Activated naive CD8-positive, alpha-beta T cell treated with anti-CD3 and anti-CD28 coated beads for 36 hours (primary cell): Measurements from ENCODE around the gene MOB2. TPM values are rescaled to one million over a fixed set of nuclear protein-coding genes. Genes with fewer than 3 reads are reported as not detected.
"Not testable (repeated sequence)": the region's sequence is repeated elsewhere in the genome, so short reads cannot be mapped to it uniquely, and the experiment has no call there.

Source experiments
- DNase-seq: peaks from one replicate; pipeline ENCODE4 v3.0.0; 2021
- H3K27ac Mint-ChIP-seq: one replicate; pipeline ENCODE4 v1.8.0; 2022; ENCODE audit warnings: mild to moderate bottlenecking, moderate library complexity, mixed read lengths
- H3K27me3 Mint-ChIP-seq: one replicate; pipeline ENCODE4 v1.8.0; 2022; ENCODE audit warnings: mild to moderate bottlenecking, mixed read lengths
- H3K36me3 Mint-ChIP-seq: one replicate; pipeline ENCODE4 v1.8.0; 2021; ENCODE audit warnings: mild to moderate bottlenecking, mixed read lengths
- H3K4me1 Mint-ChIP-seq: one replicate; pipeline ENCODE4 v1.8.0; 2021; ENCODE audit warnings: mixed read lengths
- H3K4me3 Mint-ChIP-seq: one replicate; pipeline ENCODE4 v1.8.0; 2022; ENCODE audit warnings: mild to moderate bottlenecking, moderate library complexity, mixed read lengths
- H3K9me3 Mint-ChIP-seq: one replicate; pipeline ENCODE4 v1.8.0; 2022; ENCODE audit warnings: mixed read lengths
- total RNA-seq, 2 experiments: library from RNA; stranded (reverse); gene quantifications; one replicate each; pipeline ENCODE4 v1.2.3, GENCODE V29; 2021

The MOB2 gene
- total RNA-seq, 2 experiments from 2014 or later = 15.2 to 16.3 TPM

DNA sequence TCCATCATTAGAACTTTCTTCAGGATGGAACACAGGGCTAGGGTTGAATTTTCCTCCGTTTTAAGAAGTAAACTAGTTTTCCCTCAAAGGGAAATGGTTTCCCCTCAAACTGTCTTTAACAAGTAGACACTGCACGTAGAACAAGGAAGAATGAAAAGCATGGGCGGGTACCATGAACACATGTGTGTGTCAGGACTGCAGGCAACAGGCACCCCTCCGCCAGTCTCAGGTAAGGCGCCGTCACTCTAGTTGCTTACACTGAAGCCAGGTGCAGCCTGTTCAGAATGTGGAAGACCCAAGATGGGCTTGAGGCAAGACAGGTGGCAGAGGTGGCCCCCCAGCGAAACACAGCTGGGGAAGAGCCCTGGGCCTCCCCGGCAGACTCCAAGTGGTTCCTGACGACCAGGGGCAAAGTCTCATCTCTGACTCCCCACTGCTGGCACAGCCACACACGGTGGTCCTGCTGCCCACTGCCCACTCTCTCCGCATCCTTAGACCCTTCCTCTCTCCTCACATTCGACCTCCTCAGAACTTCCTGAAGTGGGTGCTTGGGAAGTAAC, 25.4 kb upstream of the MOB2 start:
- H3K9me3 Mint-ChIP-seq = no peaks in the 10 kb centered on the region
- no peak overlapping the region for H3K4me3 Mint-ChIP-seq
- no peak overlapping the region for H3K27ac Mint-ChIP-seq
- no peaks in the 10 kb centered on the region for H3K27me3 Mint-ChIP-seq
- no peaks in the 10 kb centered on the region for H3K36me3 Mint-ChIP-seq
- H3K4me1 Mint-ChIP-seq = peaks cover 35% of the 10 kb centered on the region
- no peak for DNase-seq

DNA sequence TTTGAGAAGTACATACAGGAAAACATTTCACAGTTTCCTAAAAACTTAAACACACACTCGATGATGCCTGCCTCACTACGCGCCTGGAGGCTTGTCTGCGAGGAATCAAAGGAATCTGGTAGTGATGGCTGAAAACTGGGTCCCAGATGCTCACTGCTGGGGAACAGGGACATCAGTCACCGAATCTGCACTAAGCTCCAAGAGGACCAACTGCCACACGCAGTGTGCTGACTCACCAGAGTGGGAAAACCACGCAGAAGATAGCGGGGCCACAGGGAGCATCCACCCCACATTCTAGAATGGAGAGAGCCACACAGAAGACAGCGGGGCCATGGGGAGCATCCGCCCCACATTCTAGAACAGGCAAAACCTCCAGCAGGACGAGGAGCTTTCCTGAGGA, 24.3 kb upstream of the MOB2 start:
- Mint-ChIP-seq H3K36me3 (no peaks in the 10 kb centered on the region), H3K27ac (no peak overlapping the region), H3K9me3 (no peaks in the 10 kb centered on the region), H3K4me3 (no peak overlapping the region), H3K4me1 (peaks cover 30% of the 10 kb centered on the region), H3K27me3 (no peaks in the 10 kb centered on the region)
- no peak for DNase-seq

DNA sequence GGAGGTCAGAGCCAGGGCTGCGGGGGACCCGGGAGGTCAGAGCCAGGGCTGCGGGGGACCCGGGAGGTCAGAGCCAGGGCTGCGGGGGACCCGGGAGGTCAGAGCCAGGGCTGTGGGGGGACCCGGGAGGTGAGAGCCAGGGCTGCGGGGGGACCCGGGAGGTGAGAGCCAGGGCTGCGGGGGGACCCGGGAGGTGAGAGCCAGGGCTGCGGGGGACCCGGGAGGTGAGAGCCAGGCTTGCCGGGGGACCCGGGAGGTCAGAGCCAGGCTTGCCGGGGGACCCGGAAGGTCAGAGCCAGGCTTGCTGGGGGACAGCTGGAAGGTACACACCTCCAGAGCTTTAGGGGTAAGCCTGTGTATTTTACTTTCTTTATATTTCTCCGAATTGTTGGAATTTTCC, 23.8 kb upstream of the MOB2 start:
- not testable (repeated sequence) for H3K27me3 Mint-ChIP-seq, H3K9me3 Mint-ChIP-seq, DNase-seq, H3K27ac Mint-ChIP-seq, H3K4me3 Mint-ChIP-seq, H3K36me3 Mint-ChIP-seq
- peaks cover 29% of the 10 kb centered on the region for H3K4me1 Mint-ChIP-seq

DNA sequence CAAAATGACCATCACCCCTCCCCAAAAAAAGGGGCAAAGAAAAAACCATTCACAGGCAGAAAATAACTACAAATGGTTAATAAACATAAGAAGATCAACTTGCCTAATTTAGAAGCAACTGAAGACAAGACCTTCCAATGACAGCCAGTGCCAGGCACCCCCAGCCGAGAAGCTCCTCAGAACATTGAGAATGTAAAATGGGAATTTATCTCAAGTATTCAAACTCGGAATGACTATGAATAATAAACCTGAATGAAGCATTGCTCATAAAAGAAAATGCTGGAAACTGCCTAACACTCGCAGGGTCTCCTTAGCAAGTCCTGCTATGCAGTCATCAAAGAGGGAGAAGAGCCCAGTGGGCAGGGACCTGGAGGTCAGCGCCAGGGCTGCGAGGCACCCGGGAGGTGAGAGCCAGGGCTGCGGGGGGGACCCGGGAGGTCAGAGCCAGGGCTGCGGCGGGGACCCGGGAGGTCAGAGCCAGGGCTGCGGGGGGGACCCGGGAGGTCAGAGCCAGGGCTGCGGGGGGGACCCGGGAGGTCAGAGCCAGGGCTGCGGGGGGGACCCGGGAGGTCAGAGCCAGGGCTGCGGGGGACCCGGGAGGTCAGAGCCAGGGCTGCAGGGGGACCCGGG, 23.2 kb upstream of the MOB2 start:
- no peak for DNase-seq
- H3K36me3 Mint-ChIP-seq = no peaks in the 10 kb centered on the region

DNA sequence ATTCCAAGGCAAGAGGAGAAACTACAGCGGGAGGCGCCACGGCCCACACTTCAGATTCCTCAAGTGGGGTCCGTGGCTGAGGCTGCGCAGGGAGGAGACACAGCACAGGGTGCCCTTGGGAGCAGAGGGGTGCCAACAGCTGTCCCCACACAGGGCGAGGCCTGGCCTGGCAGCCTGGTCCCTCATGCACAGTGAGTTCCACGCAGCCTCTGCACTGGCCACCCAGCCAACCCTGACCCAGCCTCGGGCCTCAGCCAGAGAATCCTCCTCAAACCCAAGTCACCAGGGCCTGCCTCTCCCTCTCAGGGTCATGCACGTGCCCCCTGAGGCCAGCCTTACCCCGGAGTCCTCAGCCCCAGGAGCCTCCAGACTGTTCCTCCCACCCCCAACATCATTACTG, 22.4 kb upstream of the MOB2 start:
- DNase-seq = no peak
- Mint-ChIP-seq H3K4me3 (no peak overlapping the region), H3K27me3 (no peaks in the 10 kb centered on the region), H3K27ac (no peak overlapping the region), H3K9me3 (no peaks in the 10 kb centered on the region), H3K36me3 (no peaks in the 10 kb centered on the region), H3K4me1 (peaks cover 27% of the 10 kb centered on the region)

More for the DNA sequence above, 23.2 kb upstream of the MOB2 start:
- Mint-ChIP-seq H3K4me3 (no peak overlapping the region), H3K9me3 (no peaks in the 10 kb centered on the region), H3K4me1 (peaks cover 27% of the 10 kb centered on the region), H3K27me3 (no peaks in the 10 kb centered on the region), H3K27ac (no peak overlapping the region)

DNA sequence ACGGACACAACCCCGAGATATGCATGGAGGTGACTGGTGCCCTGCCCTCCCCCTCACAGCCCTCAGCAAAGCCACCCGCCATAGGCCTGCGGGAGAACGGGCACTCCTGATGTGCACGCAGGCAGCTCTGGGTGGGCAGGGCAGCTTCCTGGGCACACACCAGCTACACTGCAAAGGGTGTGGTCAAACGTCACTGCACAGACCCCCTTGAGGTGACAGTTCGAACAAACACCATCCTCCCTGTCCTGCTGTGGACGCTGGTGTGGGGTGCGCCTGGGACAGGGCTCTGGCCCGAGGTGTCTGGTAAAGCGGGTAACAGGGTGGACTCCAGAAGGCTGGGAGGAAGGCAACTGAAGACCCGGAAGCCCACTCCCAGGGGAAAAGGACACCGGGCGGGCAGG, 21.9 kb upstream of the MOB2 start:
- H3K9me3 Mint-ChIP-seq = no peaks in the 10 kb centered on the region
- DNase-seq = no peak
- no peaks in the 10 kb centered on the region for H3K27me3 Mint-ChIP-seq
- no peak overlapping the region for H3K4me3 Mint-ChIP-seq
- no peak overlapping the region for H3K27ac Mint-ChIP-seq
- peaks cover 25% of the 10 kb centered on the region for H3K4me1 Mint-ChIP-seq
- H3K36me3 Mint-ChIP-seq = no peaks in the 10 kb centered on the region

DNA sequence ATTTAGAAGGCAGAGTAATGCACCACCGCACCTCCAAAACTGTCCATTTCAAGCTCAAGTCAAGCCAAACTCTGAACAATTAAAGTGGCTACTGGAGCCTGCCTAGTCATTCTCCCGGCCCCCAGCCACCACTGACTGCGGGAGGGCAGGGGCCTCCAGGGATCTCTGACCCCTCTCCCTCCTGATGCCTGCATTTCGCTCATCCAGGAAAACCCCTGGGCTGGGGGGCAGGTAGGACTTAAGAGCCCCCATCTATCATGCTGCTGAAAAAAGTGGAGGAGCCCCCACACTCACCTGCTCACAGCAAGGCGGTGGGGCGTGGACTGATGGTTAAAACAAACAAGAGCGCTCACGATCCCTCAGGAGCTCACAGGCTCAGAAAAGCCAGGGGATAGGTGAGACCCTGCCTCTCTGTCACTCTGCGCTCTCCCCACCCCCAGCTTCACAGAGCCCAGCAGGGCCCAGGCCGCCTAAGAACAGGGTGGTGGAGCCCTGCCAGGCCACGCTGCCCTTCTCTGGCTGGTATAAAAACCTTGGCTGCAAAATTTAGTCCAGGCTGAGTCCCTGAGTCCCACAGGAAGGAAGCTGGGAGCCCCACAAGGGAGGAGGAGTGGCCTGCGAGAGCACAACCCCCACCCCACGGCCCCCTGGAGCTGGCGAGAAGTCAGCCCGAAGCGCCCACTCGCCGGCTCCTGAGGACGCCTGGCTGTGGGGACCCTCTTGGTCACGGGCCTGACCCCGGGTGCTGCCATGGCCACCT, 21.0 kb upstream of the MOB2 start:
- no peaks in the 10 kb centered on the region for H3K9me3 Mint-ChIP-seq
- DNase-seq = no peak
- peaks cover 20% of the 10 kb centered on the region for H3K4me1 Mint-ChIP-seq
- no peaks in the 10 kb centered on the region for H3K36me3 Mint-ChIP-seq
- no peaks in the 10 kb centered on the region for H3K27me3 Mint-ChIP-seq
- no peak overlapping the region for H3K27ac Mint-ChIP-seq
- no peak overlapping the region for H3K4me3 Mint-ChIP-seq

DNA sequence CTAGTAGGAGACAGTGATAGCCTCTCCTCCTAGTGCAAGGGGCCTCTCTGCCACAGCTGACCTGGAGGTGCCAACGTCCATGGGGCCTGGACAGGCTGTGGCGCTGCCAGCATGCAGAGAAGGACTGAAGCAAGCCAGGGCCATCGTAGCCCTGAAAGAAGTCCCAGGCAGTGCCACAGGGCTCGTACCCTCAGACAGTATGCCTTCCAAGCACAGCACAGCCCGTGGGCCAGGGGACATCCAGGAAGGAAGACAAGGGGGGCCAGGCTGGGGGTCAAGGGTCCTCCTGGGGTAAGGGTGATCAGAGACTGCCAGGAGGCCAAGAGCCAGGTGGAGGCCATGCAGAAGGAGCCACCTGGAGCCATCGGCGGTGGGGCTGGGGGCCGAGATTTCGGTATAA, 20.4 kb upstream of the MOB2 start:
- H3K27ac Mint-ChIP-seq = no peak overlapping the region
- no peaks in the 10 kb centered on the region for H3K9me3 Mint-ChIP-seq
- H3K36me3 Mint-ChIP-seq = no peaks in the 10 kb centered on the region
- DNase-seq = no peak
- no peak overlapping the region for H3K4me3 Mint-ChIP-seq
- H3K27me3 Mint-ChIP-seq = no peaks in the 10 kb centered on the region
- H3K4me1 Mint-ChIP-seq = peaks cover 16% of the 10 kb centered on the region

DNA sequence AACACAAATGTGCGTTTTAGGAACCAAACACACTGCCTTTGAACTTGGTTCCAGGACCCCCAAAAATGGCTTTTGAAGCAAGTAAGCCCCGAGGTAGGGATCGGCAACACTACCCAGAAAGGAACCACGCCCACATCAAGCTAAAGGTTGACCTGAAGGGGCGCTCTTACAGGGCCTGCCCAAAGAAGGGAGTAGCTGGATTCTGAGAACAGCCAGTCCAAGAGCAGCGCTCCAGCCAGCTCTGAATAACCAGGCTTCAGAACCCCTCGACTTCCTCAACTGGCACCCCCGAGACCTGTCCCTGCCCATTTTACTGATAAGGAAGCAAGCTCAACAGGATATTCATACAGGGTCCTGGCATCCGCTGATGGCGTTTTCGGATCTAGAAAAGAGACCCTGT, 18.9 kb upstream of the MOB2 start:
- DNase-seq = no peak
- Mint-ChIP-seq H3K27ac (no peak overlapping the region), H3K4me1 (peaks cover 12% of the 10 kb centered on the region), H3K27me3 (no peaks in the 10 kb centered on the region), H3K36me3 (peaks cover 5% of the 10 kb centered on the region), H3K4me3 (no peak overlapping the region), H3K9me3 (no peaks in the 10 kb centered on the region)

DNA sequence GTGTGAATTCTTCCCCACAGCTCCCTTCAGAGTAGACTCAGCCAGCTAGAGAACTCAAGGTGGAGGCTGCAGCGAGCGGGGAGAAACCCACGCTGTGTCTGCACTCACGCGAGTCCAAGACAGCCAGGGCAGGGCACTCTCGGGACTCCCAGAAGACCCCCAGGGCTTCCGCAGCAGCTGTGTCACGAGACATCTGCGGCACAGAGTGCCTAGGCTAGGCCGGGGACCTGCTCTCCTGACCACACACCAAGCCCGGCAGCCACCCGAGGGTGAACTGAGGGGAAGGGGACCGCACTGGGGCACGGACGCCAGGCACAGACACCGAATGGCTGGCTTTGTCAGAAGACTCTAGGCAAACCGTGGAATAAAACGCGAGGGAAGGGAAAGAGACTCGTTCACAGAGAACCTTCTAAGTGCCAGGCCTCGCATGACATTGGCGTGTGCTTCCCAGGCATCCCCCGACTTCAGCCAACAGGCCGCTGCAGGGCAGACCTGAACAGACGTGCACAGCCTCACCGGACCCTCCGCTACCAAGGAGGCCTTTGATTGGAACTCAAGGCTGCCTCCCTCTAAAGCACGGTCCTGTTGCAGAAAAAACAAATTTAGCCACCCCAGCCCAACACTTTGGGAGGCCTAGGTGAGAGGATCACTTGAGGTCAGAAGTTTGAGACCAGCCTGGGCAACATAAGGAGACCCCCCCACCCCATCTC, 18.2 kb upstream of the MOB2 start:
- DNase-seq = no peak
- no peak overlapping the region for H3K27ac Mint-ChIP-seq
- H3K4me1 Mint-ChIP-seq = peaks cover 12% of the 10 kb centered on the region
- no peaks in the 10 kb centered on the region for H3K9me3 Mint-ChIP-seq
- H3K27me3 Mint-ChIP-seq = no peaks in the 10 kb centered on the region
- no peak overlapping the region for H3K4me3 Mint-ChIP-seq
- peaks cover 6% of the 10 kb centered on the region for H3K36me3 Mint-ChIP-seq

DNA sequence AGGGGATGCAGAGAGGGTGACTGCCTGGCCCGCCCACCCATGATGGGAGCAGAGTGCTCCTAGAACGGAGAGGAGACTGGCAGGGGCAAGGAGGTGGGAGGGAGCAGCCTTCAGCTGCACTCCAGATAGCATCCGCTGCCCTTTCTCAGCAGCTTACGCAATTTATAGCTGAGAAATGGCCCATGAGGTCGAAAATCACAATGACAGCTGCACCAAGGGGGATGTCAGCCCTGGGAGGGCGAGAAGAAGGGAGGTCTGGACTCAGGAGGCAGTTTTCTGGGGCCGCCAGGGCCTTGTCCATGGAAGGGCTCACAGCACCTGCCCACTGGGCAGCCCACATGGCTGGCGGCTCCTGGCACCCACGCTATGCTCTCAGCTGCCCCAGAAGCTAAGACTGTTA, 17.6 kb upstream of the MOB2 start:
- Mint-ChIP-seq H3K27ac (no peak overlapping the region), H3K4me3 (no peak overlapping the region), H3K4me1 (peaks cover 8% of the 10 kb centered on the region), H3K27me3 (no peaks in the 10 kb centered on the region), H3K9me3 (no peaks in the 10 kb centered on the region), H3K36me3 (peaks cover 8% of the 10 kb centered on the region)
- DNase-seq = no peak

DNA sequence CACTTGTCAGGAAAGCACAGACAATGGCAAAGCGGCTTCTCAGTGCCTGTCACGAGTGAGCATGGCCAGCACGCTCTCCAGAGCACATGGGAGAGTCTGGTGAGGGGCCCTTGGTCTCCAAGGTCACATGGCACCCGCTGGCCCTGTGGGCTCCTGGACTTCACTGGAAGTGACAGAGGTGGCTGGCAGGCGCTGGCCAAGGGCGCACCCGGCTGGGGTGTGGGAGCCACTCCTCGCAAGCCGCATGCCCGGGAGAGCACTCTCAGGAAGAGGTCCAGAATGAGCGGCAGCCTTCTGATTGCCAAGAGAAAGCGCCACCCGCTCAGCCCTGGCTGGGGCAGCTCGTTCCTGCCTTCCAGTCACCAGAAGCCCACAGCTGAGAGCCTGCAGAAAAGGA, 17.1 kb upstream of the MOB2 start:
- DNase-seq = no peak
- Mint-ChIP-seq H3K9me3 (peaks cover 3% of the 10 kb centered on the region), H3K4me1 (peaks cover 7% of the 10 kb centered on the region), H3K27ac (no peak overlapping the region), H3K36me3 (peaks cover 12% of the 10 kb centered on the region), H3K27me3 (no peaks in the 10 kb centered on the region), H3K4me3 (no peak overlapping the region)

DNA sequence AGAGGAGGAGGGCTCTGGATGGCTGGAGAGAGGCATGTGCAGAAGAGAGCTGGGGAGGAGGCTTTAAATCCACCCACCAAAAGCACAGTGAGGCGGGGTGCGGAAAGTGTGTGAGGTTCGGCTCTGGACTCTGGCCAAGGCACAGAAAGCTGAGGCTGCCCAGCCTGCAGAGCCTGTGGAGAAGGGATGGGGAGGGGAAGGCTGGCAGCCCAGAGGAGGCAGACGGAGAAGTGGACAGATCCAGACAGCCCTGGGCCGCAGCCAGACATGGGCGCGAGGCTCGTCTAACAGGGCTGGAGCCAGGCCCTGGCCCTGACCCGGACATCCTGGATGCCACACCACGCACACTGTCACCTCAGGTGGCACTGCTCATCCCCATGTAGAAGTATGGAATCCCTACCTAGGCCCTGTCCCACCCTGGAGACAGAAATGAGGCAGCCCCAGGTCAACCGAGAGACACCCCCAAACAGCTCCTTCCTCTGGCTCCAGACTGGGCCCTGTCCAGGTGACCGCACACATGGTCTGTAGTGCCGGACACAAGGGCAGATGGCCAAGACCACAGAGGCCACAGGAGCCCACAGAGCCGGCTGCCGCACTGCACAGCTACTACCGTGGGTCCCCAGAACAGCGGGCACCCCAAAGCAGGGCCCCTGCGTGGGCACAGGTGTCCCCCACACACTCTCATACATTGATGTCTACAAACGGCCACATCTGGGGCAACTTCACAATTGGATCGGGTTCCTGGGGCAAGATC, 16.6 kb upstream of the MOB2 start:
- peaks cover 3% of the 10 kb centered on the region for H3K9me3 Mint-ChIP-seq
- H3K27ac Mint-ChIP-seq = no peak overlapping the region
- DNase-seq = no peak
- peaks cover 9% of the 10 kb centered on the region for H3K4me1 Mint-ChIP-seq
- H3K27me3 Mint-ChIP-seq = no peaks in the 10 kb centered on the region
- no peak overlapping the region for H3K4me3 Mint-ChIP-seq
- peaks cover 17% of the 10 kb centered on the region for H3K36me3 Mint-ChIP-seq

DNA sequence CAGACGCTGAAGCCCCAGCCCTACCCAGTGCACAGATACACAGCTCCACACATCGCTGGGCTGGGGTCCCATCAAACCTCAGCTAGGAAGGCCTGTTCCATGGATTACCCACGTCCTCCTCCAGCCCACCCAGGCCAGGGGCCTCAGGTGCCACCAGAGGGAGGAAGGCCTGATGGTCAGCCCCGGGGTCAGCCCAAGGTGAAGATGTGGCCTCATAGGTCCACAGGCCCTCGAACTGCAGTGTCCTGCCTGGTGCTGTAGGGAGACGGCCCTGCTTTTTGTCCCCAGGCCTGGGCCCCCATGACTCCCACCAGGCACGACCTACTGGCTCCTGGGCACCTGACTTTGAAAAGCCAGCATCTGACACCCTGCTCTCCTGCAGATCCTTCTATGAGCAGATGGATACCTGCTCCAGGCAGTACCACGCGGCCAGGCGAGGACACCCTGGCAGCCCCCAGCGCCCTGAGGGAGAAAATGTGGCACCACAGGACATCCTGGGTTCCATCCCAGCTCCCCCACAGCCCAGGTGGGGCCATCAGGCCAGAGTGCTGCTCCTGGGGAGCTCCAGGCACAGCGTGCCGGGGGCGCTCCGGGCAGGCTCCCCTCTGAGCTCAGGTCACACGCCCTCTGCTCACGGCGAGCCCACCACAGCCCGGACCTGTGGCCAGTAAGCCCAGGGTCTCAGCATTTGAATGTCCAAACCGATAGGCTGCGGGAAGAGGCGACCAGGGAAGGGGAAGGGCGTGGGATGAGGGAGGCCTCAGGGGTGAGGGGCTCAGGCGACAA, 15.8 kb upstream of the MOB2 start:
- Mint-ChIP-seq H3K27ac (no peak overlapping the region), H3K9me3 (peaks cover 3% of the 10 kb centered on the region), H3K4me1 (peaks cover 16% of the 10 kb centered on the region), H3K27me3 (no peaks in the 10 kb centered on the region), H3K36me3 (peaks cover 19% of the 10 kb centered on the region), H3K4me3 (no peak overlapping the region)
- no peak for DNase-seq
